ENCODE results near the gene SMAP2. TPM values are rescaled to one million over a fixed set of nuclear protein-coding genes. Genes with fewer than 3 reads are reported as not detected.

SMAP2 gene
- total and polyA plus RNA-seq, 2 donors (not counting 3 experiments of a cell fraction or from before 2014, with no cell fraction given) = 8.0 to 11.1 TPM

DNA sequence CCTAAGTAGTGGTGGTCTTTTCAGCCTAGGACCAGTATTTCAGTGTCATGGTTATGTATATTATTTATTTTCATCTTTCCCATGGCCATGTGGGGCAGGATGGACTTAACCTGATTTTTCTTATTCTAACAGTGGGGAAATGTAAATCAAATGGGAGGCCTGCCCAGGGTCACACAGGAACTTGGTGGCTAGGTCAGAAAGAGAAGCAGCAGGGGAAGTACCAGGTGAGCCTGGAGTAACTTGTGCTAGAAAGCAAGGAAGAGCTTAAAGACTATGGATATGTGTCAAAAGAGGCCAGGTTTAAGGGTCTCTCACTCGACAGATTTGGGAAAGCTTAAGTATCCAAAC lies 77.7 kb downstream of the SMAP2 start:
- CTCF ChIA-PET = interaction anchor here (1.5 to 3.3 kb wide), 2 partner anchors 13 to 81 kb away, joined by 9 to 28 read pairs; partner anchors contain the start of gene ZNF684
- intact Hi-C loops (cut with micrococcal nuclease) = loop anchor here (2.0 to 5.0 kb wide), 3 partner anchors 26 to 81 kb away; partner anchors contain the start of genes EXO5, ZFP69 and ZNF684
- H3K79me2 ChIP-seq (ENCODE audit: control insufficient read depth, insufficient read depth, low read length) = no peaks in the 10 kb centered on the region
- peak overlapping the region in 2 of 3 experiments; percentile 54 to 84 for H3K4me3 ChIP-seq (replicated peaks in 1 of 3; ENCODE audit: insufficient read depth in 1 of 3, low read depth in 1 of 3, low read length in 3 of 3)
- dilution Hi-C loops (cut with MboI; ENCODE audit: extremely low pct_ligation_motif_present, low sequenced_read_pairs) = no loop called here
- TF ChIP-seq MYC (IDR thresholded peaks at IDR 0.05; ENCODE audit: low read depth, low read length) (no peak), JUN (IDR thresholded peaks at IDR 0.05; ENCODE audit: borderline replicate concordance, insufficient read depth, insufficient read length, low read depth) (no peak), POLR2AphosphoS5 (IDR thresholded peaks at IDR 0.05; ENCODE audit: insufficient read depth, low read depth, low read length) (no peak), GATA2 (IDR thresholded peaks at IDR 0.05; ENCODE audit: insufficient read depth, insufficient read length, low read depth, low read length) (no peak), POLR2A (IDR thresholded peaks at IDR 0.05; ENCODE audit: low read depth, low read length) (no peak), EZH2 (IDR thresholded peaks at IDR 0.05; ENCODE audit: borderline replicate concordance, low read depth, low read length, severe bottlenecking) (no peak), FOS (IDR thresholded peaks at IDR 0.05; ENCODE audit: borderline replicate concordance, insufficient read depth, low read length) (no peak)
- TF ChIP-seq, protein P1, sequence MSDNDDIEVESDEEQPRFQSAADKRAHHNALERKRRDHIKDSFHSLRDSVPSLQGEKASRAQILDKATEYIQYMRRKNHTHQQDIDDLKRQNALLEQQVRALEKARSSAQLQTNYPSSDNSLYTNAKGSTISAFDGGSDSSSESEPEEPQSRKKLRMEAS (IDR thresholded peaks at IDR 0.05; ENCODE audit: insufficient read depth, insufficient read length) = no peak
- TF ChIP-seq, protein P2, sequence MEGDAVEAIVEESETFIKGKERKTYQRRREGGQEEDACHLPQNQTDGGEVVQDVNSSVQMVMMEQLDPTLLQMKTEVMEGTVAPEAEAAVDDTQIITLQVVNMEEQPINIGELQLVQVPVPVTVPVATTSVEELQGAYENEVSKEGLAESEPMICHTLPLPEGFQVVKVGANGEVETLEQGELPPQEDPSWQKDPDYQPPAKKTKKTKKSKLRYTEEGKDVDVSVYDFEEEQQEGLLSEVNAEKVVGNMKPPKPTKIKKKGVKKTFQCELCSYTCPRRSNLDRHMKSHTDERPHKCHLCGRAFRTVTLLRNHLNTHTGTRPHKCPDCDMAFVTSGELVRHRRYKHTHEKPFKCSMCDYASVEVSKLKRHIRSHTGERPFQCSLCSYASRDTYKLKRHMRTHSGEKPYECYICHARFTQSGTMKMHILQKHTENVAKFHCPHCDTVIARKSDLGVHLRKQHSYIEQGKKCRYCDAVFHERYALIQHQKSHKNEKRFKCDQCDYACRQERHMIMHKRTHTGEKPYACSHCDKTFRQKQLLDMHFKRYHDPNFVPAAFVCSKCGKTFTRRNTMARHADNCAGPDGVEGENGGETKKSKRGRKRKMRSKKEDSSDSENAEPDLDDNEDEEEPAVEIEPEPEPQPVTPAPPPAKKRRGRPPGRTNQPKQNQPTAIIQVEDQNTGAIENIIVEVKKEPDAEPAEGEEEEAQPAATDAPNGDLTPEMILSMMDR (IDR thresholded peaks at IDR 0.05; ENCODE audit: extremely low read depth in 1 of 2, insufficient read depth in 1 of 2, low read depth in 1 of 2, low read length in 2 of 2) = no peak
- H3K27ac ChIP-seq (ENCODE audit: insufficient read depth, low read depth, low read length) = peak overlapping the region; percentile 63
- no peaks in the 10 kb centered on the region for H3K27me3 ChIP-seq (ENCODE audit: control insufficient read depth in 2 of 2, insufficient read depth in 2 of 2, low read length in 2 of 2)
- H3K9me3 ChIP-seq (replicated peaks; ENCODE audit: control insufficient read depth, insufficient read depth, low read length) = no peaks in the 10 kb centered on the region
- H3K9ac ChIP-seq (replicated peaks; ENCODE audit: extremely low read depth, insufficient read depth, low read length) = no peak overlapping the region
- H2AFZ ChIP-seq (ENCODE audit: low read depth, low read length) = peak overlapping the region; percentile 88
- POLR2A ChIA-PET = interaction anchor here (0.6 kb wide), 1 partner anchor 209 kb away, joined by 3 read pairs; no protein-coding TSS in a partner anchor
- H3K9me1 ChIP-seq (replicated peaks; ENCODE audit: control insufficient read depth, extremely low read depth, insufficient read depth, low read length) = no peaks in the 10 kb centered on the region
- no TSS peak for BruUV-seq (replicated peaks)
- no peaks in the 10 kb centered on the region for H3K36me3 ChIP-seq (ENCODE audit: control insufficient read depth in 2 of 2, extremely low read depth in 1 of 2, insufficient read depth in 2 of 2, low read length in 2 of 2)
- DNase-seq (ENCODE audit: low read depth, low spot score) (no peak), FAIRE-seq (no peak)
- no peaks in the 10 kb centered on the region for H4K20me1 ChIP-seq (replicated peaks; ENCODE audit: control insufficient read depth, extremely low read depth, insufficient read depth, low read length)
- peak overlapping the region; percentile 95 for H3K4me2 ChIP-seq (ENCODE audit: insufficient read depth, low read length)
- H3K4me1 ChIP-seq (ENCODE audit: control insufficient read depth, extremely low read depth, insufficient read depth, low read length) = peaks cover 10% of the 10 kb centered on the region
